Mesenchymal stem cell (in vitro differentiated cells and primary cell): ENCODE measurements around the gene DYNLT5.

Experiments used
- DNase-seq: peaks from one replicate; pipeline ENCODE4 v3.0.0-alpha.2; 2013
- H2AFZ ChIP-seq: one replicate; pipeline ENCODE4 v1.6.1; 2013; ENCODE audit warnings: low read depth, mild to moderate bottlenecking, control low read depth, inconsistent platforms, low read length, moderate library complexity
- H2AK5ac ChIP-seq: 2 replicates; pipeline ENCODE4 v1.6.1; 2013; ENCODE audit warnings: low read length, moderate library complexity, mild to moderate bottlenecking, inconsistent platforms; ENCODE audit not compliant: severe bottlenecking
- H2BK120ac ChIP-seq: one replicate; pipeline ENCODE4 v1.6.1; 2013; ENCODE audit warnings: low read depth, mild to moderate bottlenecking, inconsistent platforms, low read length, moderate library complexity
- H2BK12ac ChIP-seq, 2 experiments: one replicate each; pipeline ENCODE4 v1.6.1; 2013; ENCODE audit warnings: inconsistent platforms in 2 of 2, low read length in 2 of 2, mild to moderate bottlenecking in 2 of 2, moderate library complexity in 2 of 2, control low read depth in 1 of 2
- H2BK15ac ChIP-seq: one replicate; pipeline ENCODE4 v1.6.1; 2013; ENCODE audit warnings: mild to moderate bottlenecking, low read depth, inconsistent platforms; ENCODE audit not compliant: poor library complexity, severe bottlenecking
- H2BK5ac ChIP-seq: 2 replicates; pipeline ENCODE4 v1.6.1; 2013; ENCODE audit warnings: low read depth, mild to moderate bottlenecking, low read length, control low read depth, inconsistent platforms; ENCODE audit not compliant: poor library complexity, severe bottlenecking
- H3K14ac ChIP-seq, 2 experiments: one replicate each; pipeline ENCODE4 v1.6.1; 2013; ENCODE audit warnings: inconsistent platforms in 2 of 2, low read length in 2 of 2, control low read depth in 1 of 2, mild to moderate bottlenecking in 1 of 2, moderate library complexity in 1 of 2
- H3K18ac ChIP-seq, 2 experiments: one replicate each; pipeline ENCODE4 v1.6.1; 2013; ENCODE audit warnings: inconsistent platforms in 2 of 2, low read length in 2 of 2, control low read depth in 1 of 2, low read depth in 1 of 2, mild to moderate bottlenecking in 1 of 2
- H3K23ac ChIP-seq, 2 experiments: one replicate each; pipeline ENCODE4 v1.6.1; 2013; ENCODE audit warnings: inconsistent platforms in 2 of 2, low read length in 2 of 2, mild to moderate bottlenecking in 2 of 2, moderate library complexity in 2 of 2, control low read depth in 1 of 2
- H3K27ac ChIP-seq: 2 replicates; pipeline ENCODE4 v1.5.1; 2013; ENCODE audit warnings: mild to moderate bottlenecking, moderate library complexity, low read length, control low read depth, inconsistent platforms; ENCODE audit not compliant: poor library complexity, severe bottlenecking
- H3K27me3 ChIP-seq, 2 experiments: 2 replicates each; pipeline versions ENCODE4 v1.6.1 to v1.7.0; 2013; ENCODE audit warnings: low read length in 2 of 2, mild to moderate bottlenecking in 2 of 2, moderate library complexity in 2 of 2, control low read depth in 1 of 2, inconsistent platforms in 1 of 2; ENCODE audit not compliant: control insufficient read depth in 1 of 2, insufficient read depth in 1 of 2
- H3K36me3 ChIP-seq, 2 experiments: 2 replicates each; pipeline versions ENCODE4 v1.6.1 to v1.7.0; 2013; ENCODE audit warnings: low read length in 2 of 2, control low read depth in 1 of 2, inconsistent platforms in 1 of 2, low read depth in 1 of 2, mild to moderate bottlenecking in 1 of 2; ENCODE audit not compliant: insufficient read depth in 2 of 2, control insufficient read depth in 1 of 2
- H3K4ac ChIP-seq, 2 experiments: one replicate each; pipeline ENCODE4 v1.6.1; 2013; ENCODE audit warnings: inconsistent platforms in 2 of 2, low read length in 2 of 2, mild to moderate bottlenecking in 2 of 2, moderate library complexity in 2 of 2, control low read depth in 1 of 2, low read depth in 1 of 2
- H3K4me1 ChIP-seq: 2 replicates; pipeline ENCODE4 v1.6.1; 2013; ENCODE audit warnings: low read depth, low read length, control low read depth; ENCODE audit not compliant: control insufficient read depth, insufficient read depth
- H3K4me2 ChIP-seq: 2 replicates; pipeline ENCODE4 v1.6.1; 2013; ENCODE audit warnings: low read length, mild to moderate bottlenecking, inconsistent platforms; ENCODE audit not compliant: poor library complexity, severe bottlenecking
- H3K4me3 ChIP-seq, 2 experiments: 2 replicates each; pipeline versions ENCODE4 v1.5.1 to v1.7.0; 2013; ENCODE audit warnings: low read length in 2 of 2, mild to moderate bottlenecking in 2 of 2, control low read depth in 1 of 2, low read depth in 1 of 2; ENCODE audit not compliant: insufficient read depth in 1 of 2
- H3K79me1 ChIP-seq: replicated peaks from 2 replicates; pipeline ENCODE4 v1.6.1; 2013; ENCODE audit warnings: mild to moderate bottlenecking, control low read depth, low read length, inconsistent platforms; ENCODE audit not compliant: poor library complexity, severe bottlenecking
- H3K9ac ChIP-seq: 2 replicates; pipeline ENCODE4 v1.7.0; 2013; ENCODE audit warnings: mild to moderate bottlenecking, low read length, moderate library complexity
- H3K9me3 ChIP-seq: 2 replicates; pipeline ENCODE4 v1.7.0; 2013; ENCODE audit warnings: mild to moderate bottlenecking, low read length; ENCODE audit not compliant: control insufficient read depth
- H4K8ac ChIP-seq: one replicate; pipeline ENCODE4 v1.6.1; 2013; ENCODE audit warnings: inconsistent platforms, mild to moderate bottlenecking, low read length, moderate library complexity
- H4K91ac ChIP-seq: one replicate; pipeline ENCODE4 v1.6.1; 2013; ENCODE audit warnings: mild to moderate bottlenecking, low read length, inconsistent platforms
- whole genome bisulfite sequencing: methylation state at CpG from one replicate; pipeline ENCODE4 v1.1.7; 2013; ENCODE audit warnings: mixed read lengths; 5-methylcytosine and 5-hydroxymethylcytosine counted together

The DYNLT5 gene

DNA sequence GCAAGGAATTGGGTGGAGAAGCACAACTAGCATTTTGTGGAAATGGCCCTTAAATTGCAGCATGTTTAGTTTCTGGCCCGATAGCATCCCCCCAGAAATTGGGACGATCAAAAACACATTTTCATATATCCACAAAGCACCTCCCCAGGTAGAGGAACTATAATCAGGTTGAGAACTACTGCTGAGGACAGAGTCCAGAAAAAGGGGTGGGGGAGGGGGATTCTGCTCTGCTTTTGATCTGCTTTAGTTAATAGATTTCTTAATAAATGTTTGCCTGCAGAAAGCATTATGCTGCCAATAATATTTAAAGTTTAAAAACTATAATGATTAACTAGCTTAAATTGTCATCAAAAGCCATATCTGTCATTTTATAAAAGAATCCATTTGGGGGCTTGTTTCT is 14.4 kb upstream of the DYNLT5 start:
- Histone ChIP-seq H3K18ac (no peak overlapping the region), H3K27ac (no peak overlapping the region), H3K14ac (no peak overlapping the region), H2BK12ac (no peak overlapping the region), H2BK120ac (no peak overlapping the region), H3K23ac (no peak overlapping the region), H4K8ac (no peak overlapping the region), H4K91ac (no peak overlapping the region), H3K4me3 (no peak overlapping the region), H2BK5ac (no peak overlapping the region), H3K9ac (no peak overlapping the region), H3K4ac (no peak overlapping the region), H3K79me1 (no peaks in the 10 kb centered on the region), H3K4me2 (no peak overlapping the region), H3K36me3 (peaks cover 10 to 14% of the 10 kb centered on the region in 2 experiments), H2AFZ (no peak overlapping the region), H2BK15ac (no peak overlapping the region), H3K27me3 (no peaks in the 10 kb centered on the region), H3K9me3 (no peaks in the 10 kb centered on the region), H3K4me1 (no peaks in the 10 kb centered on the region), H2AK5ac (no peak overlapping the region)
- no peak for DNase-seq
- WGBS, result no CpG with 5 or more reads among the region's 2 CpGs

DNA sequence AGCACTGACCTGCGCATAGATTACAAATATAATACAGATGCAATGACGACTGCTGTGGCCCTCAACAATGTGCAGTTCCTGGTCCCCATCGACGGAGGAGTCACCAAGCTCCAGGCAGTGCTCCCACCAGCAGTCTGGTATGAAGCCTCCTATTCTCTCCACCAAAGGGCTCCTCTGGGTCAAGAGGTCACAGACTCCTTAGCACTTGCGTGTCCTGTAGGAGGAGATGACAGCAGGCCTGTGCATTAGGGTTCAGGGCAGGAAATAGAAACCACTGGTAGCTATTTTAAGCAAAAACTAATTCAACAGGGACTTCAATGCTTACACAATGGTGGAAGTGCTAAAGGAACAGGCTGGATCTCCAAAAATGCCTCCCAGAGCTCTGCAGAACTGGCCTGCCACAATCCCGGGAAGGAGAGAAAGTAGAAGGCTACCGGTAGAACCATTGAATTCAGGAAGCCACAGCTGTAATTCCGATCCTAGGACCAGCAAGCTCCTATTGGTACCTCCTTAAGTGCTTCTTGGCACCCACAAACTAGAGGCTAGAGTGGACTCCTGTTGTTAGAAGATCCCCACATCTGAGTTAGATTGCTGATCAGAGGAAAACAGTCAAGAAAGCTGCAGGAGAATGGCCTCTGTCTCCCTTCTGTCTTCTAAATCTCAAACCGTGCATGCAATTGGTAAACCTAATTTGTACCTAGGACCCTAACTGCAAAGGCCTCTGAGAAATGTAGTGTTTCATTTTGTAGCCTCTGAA is 12.7 kb upstream of the DYNLT5 start:
- H2BK5ac ChIP-seq, result no peak overlapping the region
- H2BK12ac ChIP-seq, result peak overlapping the region in 1 of 2 experiments; percentile 65
- no peaks in the 10 kb centered on the region for H3K79me1 ChIP-seq
- no peak overlapping the region for H3K4me2 ChIP-seq
- peak; percentile 63 for DNase-seq
- H3K36me3 ChIP-seq, result peaks cover 13 to 14% of the 10 kb centered on the region in 2 experiments
- H3K4ac ChIP-seq, result peak overlapping the region in 1 of 2 experiments; percentile 56
- no peaks in the 10 kb centered on the region for H3K4me1 ChIP-seq
- no peaks in the 10 kb centered on the region for H3K9me3 ChIP-seq
- no peak overlapping the region for H3K9ac ChIP-seq
- H3K14ac ChIP-seq, result no peak overlapping the region
- peak overlapping the region; percentile 39 for H4K91ac ChIP-seq
- WGBS, result 56% methylated on average over 6 of the region's 9 CpGs
- H2BK15ac ChIP-seq, result no peak overlapping the region
- no peak overlapping the region for H2AFZ ChIP-seq
- H3K27me3 ChIP-seq, result no peaks in the 10 kb centered on the region
- peak overlapping the region in 1 of 2 experiments; percentile 26 for H3K23ac ChIP-seq
- H3K4me3 ChIP-seq, result no peak overlapping the region
- H3K27ac ChIP-seq, result no peak overlapping the region
- peak overlapping the region; percentile 6 to 45 for H3K18ac ChIP-seq
- peak overlapping the region; percentile 49 for H2BK120ac ChIP-seq
- peak overlapping the region; percentile 19 for H4K8ac ChIP-seq
- no peak overlapping the region for H2AK5ac ChIP-seq

DNA sequence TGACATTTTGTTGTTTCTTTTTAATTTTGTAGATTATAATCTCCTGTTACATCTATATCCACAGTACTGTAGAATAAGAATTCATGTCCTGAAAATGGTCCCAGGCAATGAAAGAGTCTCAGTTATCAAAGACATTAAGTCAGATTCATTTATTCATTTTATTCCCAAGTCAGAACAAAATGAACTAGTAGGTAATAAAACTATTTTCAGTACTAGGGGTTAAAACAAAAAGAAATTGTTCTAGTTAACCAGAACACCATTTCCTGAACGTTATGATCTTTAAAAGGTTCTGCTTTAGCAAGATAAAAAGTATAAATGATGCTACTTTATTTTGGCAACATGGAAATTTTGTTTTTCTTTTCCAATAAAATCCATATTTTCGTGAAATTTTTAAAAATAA is 6.8 kb upstream of the DYNLT5 start:
- Histone ChIP-seq H3K4me1 (no peaks in the 10 kb centered on the region), H3K9ac (no peak overlapping the region), H2BK120ac (no peak overlapping the region), H2AK5ac (no peak overlapping the region), H2BK12ac (no peak overlapping the region), H3K4ac (no peak overlapping the region), H4K8ac (no peak overlapping the region), H3K18ac (no peak overlapping the region), H3K27me3 (no peaks in the 10 kb centered on the region), H3K14ac (no peak overlapping the region), H3K23ac (no peak overlapping the region), H3K36me3 (peaks cover 0 to 13% of the 10 kb centered on the region in 2 experiments), H2BK5ac (no peak overlapping the region), H3K79me1 (no peaks in the 10 kb centered on the region), H2AFZ (no peak overlapping the region), H3K9me3 (no peaks in the 10 kb centered on the region), H3K4me3 (no peak overlapping the region), H3K27ac (no peak overlapping the region), H4K91ac (no peak overlapping the region), H3K4me2 (no peak overlapping the region), H2BK15ac (no peak overlapping the region)
- no CpG with 5 or more reads among the region's 2 CpGs for WGBS
- DNase-seq, result no peak

GRCh38 chr1:66747501-66747900 is 4.8 kb upstream of the DYNLT5 start:
- Histone ChIP-seq H3K23ac (no peak overlapping the region), H3K4me2 (no peak overlapping the region), H2AFZ (no peak overlapping the region), H2BK120ac (no peak overlapping the region), H3K4me1 (peaks cover 7% of the 10 kb centered on the region), H3K9me3 (no peaks in the 10 kb centered on the region), H3K79me1 (no peaks in the 10 kb centered on the region), H3K36me3 (peaks cover 0 to 5% of the 10 kb centered on the region in 2 experiments), H3K27ac (no peak overlapping the region), H2AK5ac (no peak overlapping the region), H3K4me3 (no peak overlapping the region), H3K27me3 (no peaks in the 10 kb centered on the region), H3K18ac (no peak overlapping the region), H3K9ac (no peak overlapping the region), H4K8ac (no peak overlapping the region), H2BK5ac (no peak overlapping the region), H3K14ac (no peak overlapping the region), H4K91ac (no peak overlapping the region), H3K4ac (no peak overlapping the region), H2BK12ac (no peak overlapping the region), H2BK15ac (no peak overlapping the region)
- DNase-seq, result peak; percentile 12
- WGBS, result no CpG with 5 or more reads among the region's 1 CpG
